Measurements from ENCODE around the gene TGFB1I1. TPM values are rescaled to one million over a fixed set of nuclear protein-coding genes. Genes with fewer than 3 reads are reported as not detected.
"Not testable (repeated sequence)": the region's sequence is repeated elsewhere in the genome, so short reads cannot be mapped to it uniquely, and the experiment has no call there.

Gene TGFB1I1
- 53.9 and 55.6 TPM in 2 replicates for total RNA-seq (2014; rRNA removed)
- 111 TPM for polyA plus RNA-seq (2012)

- DNase-seq (ENCODE audit: low read depth) = peak; percentile 71
These were observed at the start of gene TGFB1I1 for GRCh38 chr16:31471875-31472708. TGFB1I1 (plus strand) TSS chr16:31472152; CDS start chr16:31472189, 37 bp downstream.

DNA sequence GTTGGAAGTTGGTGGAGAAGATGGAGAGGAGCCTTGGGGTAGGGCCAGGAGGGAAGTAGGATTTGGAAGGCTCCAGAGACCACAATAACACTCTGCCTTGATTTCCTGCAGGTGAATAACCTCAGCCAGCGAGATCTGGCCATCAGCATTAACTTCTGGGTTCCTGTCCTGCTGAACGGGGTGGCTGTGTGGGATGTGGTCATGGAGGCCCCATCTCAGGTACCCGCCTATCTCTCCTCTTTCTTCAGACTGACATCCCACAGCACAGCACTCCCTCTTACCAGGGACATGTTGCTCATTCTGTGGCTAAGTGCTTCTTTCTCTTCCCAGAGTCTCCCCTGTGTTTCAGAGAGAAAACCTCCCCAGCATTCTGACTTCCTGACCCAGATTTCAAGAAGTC is 48.7 kb upstream of the TGFB1I1 start:
- no peak for DNase-seq (ENCODE audit: low read depth)

GRCh38 chr16:31423801-31424200 is 48.2 kb upstream of the TGFB1I1 start:
- DNase-seq (ENCODE audit: low read depth) = no peak

DNA sequence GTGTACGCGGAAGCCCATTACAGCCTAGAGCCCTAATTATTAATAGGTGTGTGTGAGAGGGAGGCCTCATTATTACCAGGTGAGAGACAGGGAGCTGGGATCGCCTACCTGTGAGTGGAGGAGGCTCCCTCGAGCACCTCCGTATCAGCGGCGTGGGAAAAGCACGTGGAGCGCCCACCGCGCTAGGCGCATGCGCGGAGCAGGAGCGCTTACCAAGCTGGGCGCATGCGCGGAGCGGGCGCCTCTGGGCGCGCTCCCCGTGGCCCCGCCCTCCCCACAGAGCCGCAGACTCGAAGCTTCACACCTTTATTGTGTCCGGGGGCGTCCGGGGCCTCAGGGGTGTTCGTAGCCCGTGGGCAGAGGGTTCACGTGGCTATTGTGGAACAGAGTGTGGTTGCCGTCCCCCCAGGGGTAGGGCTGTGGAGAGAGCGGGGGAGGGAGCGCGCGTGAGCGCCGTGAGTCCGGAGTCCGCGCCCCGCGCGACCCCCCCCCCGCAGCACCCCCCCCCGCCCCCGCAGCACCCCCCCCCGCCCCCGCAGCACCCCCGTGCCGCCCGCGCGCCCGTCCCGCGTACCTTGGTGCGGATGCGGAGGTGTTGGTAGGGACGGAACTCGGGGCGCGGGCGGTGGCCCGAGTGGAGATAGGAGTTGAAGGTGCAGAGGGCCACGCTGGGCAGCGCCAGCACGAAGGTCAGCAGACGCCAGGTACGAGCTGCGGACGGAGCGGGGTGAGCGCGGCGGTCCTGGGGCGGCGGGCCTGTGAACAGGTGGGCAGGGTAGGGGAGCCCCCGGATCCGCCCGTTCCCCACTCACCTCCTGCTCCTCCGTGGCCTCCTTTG is 44.3 kb upstream of the TGFB1I1 start:
- no peak for DNase-seq (ENCODE audit: low read depth)

DNA sequence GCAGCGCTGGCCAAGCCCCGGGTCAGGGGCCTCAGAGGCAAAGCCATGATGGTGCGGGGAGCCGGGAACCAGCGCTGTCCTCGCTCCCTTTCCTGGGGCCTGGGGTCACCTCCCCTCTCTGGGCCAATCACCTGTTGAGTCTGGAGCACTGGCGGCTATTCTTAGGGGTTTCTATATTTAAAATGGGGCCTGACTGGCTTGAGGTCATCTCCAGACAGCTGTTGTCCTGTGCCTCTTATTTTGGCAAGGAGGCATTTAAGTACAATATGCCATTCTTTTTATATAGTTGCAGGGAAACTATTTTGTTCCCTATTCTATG is 43.7 kb upstream of the TGFB1I1 start, which contains the start of gene COX6A2:
TSS of gene COX6A2 (minus strand) at position 82 of the 319 bp plus-strand sequence. CDS start at position 47, 35 bp downstream.
- DNase-seq (ENCODE audit: low read depth) = peak; percentile 38

- DNase-seq (ENCODE audit: low read depth) = no peak
These were observed 43.2 kb upstream of the TGFB1I1 start for GRCh38 chr16:31428638-31429247.

GRCh38 chr16:31429314-31429713 is 42.6 kb upstream of the TGFB1I1 start:
- no peak for DNase-seq (ENCODE audit: low read depth)

DNA sequence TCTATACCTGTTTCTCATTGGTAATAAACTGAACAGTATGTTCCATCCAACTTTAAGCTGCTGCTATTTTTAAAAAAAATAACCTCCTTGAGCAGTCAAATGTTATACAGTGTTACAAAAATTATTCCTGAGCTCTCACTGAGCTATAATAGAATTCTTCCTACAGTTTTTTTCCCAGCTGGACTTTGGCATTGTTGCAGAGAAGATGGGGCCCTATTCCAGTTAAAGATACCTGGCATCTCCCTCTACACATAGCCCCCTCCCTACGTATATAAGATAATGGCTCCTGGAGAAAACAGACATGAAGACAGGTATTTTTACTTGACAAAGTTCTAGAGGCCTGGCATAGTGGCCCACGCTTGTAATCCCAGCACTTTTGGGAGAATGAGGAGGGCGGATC is 42.2 kb upstream of the TGFB1I1 start:
- no peak for DNase-seq (ENCODE audit: low read depth)

GRCh38 chr16:31430380-31431052 is 41.4 kb upstream of the TGFB1I1 start:
- DNase-seq (ENCODE audit: low read depth) = peak; percentile 35

DNA sequence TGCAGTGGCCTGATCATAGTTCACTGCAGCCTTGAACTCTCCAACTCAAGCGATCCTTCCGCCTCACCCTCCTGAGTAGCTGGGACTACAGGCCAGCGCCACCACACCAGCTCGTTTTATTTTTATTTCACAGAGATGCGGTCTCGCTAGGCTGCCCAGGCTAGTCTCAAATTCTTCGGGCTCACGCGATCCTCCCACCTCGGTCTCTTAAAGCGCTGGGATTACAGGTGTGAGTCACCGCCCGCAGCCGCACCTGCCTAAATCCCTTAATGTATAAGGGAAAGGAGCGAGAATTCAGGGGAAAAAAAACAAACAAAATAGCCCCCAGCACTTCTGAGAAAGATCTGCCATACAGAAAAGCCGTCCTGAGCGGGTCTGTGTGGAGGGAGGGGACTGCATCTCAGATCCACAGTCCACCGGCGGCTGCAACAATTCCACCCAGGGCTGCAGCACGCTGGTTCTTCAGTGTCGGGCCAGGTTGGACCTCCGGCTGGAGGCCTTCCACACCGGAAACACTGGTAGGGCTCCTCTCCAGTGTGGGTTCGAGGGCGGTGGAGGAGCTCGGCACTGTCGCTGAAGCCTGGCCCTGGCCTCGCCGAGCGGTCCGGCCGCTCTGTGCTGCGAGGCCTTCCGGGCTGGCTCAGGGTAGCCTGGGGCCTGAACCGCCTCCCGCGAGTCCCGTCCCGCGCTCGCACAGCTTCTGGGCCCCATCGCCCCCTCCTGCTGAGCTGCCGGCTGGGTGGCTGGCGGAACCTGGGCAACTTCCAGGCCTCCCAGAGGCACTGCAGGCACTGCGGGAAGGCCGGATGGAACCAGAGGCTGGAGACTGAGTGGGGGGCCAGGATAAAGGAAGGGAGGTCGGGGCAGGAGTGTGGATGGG is 36.4 kb upstream of the TGFB1I1 start:
- no peak for DNase-seq (ENCODE audit: low read depth)

GRCh38 chr16:31436221-31437045 is 35.5 kb upstream of the TGFB1I1 start:
- no peak for DNase-seq (ENCODE audit: low read depth)

DNA sequence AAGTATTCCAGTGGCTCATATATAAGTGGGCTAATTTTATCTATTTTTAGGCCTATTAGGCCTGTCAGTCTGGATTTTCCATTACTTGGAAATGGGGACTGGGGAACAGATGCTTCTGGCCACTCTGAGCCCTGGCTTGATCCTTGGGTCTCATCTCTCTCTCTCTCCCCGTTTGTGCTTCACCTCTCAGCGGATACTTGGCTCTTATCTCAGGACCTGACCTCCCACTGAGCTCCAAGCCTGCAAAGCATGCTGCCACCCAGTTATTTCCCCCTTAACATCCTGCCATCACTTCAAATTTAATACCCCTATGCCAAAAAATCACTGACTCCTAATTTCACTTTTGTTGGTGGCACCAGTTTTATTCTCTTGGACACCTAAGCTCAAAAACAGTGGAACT is 33.5 kb upstream of the TGFB1I1 start:
- DNase-seq (ENCODE audit: low read depth) = no peak

GRCh38 chr16:31439023-31439422 is 32.9 kb upstream of the TGFB1I1 start:
- not testable (repeated sequence) for DNase-seq (ENCODE audit: low read depth)

GRCh38 chr16:31439519-31439918 is 32.4 kb upstream of the TGFB1I1 start:
- no peak for DNase-seq (ENCODE audit: low read depth)

DNA sequence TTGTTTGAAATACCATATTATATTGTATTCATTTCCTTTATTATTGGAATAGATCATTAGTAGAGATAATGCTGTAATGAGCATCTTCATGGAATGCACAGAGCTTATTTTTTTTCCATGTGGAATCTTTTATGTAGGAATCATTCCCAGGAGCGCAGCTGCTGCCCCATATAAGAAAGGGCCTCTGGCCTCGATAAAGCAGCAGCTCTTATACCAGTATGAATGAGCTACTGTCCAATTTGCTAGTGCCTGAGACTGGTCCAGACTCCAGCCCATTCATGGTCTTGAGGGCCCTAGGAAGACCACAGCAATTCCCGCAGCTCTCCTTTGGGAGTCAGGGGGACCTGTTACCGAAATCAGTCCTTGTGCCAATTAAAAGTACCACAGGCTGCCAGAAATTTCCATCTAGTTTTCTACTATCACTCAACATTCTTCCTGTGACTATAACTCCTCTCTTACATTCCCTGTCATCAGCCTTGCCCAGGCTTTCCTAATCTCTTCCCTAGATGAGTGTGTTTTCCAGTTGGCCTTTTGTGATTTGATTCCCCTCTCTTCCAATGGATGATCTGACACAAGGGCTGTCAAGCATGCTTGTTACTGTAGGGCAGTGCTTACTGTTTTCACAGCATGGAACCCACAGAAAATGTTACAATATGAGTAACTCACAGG is 31.3 kb upstream of the TGFB1I1 start:
- no peak for DNase-seq (ENCODE audit: low read depth)

- no peak for DNase-seq (ENCODE audit: low read depth)
These were observed 30.0 kb upstream of the TGFB1I1 start for GRCh38 chr16:31441956-31442355.

DNA sequence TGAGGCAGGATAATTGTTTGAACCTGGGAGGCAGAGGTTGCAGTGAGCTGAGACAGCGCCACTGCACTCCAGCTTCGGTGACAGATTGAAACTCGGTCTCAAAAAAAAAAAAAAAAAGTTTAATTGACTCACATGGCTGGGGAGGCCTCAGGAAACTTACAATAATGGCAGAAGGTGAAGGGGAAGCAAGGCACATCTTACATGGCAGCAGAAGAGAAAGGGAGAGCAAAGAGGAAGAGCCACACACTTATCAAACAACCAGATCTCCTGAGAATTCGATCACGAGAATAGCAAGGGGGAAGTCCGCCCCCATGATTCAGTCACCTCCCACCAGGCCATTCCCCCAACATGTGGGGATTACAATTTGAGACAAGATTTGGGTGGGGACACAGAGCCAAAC is 26.0 kb upstream of the TGFB1I1 start:
- DNase-seq (ENCODE audit: low read depth) = not testable (repeated sequence)

DNA sequence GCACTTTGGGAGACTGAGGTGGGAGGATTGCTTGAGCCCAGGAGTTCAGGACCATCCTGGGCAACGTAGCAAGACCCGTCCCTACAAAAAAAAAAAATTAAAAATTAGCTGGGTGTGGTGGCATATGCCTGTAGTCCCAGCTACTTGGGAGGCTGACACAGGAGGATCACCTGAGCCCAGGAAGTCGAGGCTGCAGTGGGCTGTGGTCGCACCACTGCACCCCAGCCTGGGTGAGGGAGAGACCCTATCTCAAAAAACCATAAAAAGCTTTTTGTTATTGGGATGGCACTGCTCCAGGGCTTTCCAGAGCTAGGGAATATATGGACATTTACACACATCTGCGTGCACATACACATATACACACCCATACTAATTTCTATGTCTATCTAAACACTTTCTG is 20.8 kb upstream of the TGFB1I1 start:
- DNase-seq (ENCODE audit: low read depth) = no peak

Data from LHCN-M2 (cell line).